ENCODE measurements around the gene VSTM2B. TPM values are rescaled to one million over a fixed set of nuclear protein-coding genes. Genes with fewer than 3 reads are reported as not detected.
"Not testable (repeated sequence)": the region's sequence is repeated elsewhere in the genome, so short reads cannot be mapped to it uniquely, and the experiment has no call there.

VSTM2B gene
- not detected for total RNA-seq

DNA sequence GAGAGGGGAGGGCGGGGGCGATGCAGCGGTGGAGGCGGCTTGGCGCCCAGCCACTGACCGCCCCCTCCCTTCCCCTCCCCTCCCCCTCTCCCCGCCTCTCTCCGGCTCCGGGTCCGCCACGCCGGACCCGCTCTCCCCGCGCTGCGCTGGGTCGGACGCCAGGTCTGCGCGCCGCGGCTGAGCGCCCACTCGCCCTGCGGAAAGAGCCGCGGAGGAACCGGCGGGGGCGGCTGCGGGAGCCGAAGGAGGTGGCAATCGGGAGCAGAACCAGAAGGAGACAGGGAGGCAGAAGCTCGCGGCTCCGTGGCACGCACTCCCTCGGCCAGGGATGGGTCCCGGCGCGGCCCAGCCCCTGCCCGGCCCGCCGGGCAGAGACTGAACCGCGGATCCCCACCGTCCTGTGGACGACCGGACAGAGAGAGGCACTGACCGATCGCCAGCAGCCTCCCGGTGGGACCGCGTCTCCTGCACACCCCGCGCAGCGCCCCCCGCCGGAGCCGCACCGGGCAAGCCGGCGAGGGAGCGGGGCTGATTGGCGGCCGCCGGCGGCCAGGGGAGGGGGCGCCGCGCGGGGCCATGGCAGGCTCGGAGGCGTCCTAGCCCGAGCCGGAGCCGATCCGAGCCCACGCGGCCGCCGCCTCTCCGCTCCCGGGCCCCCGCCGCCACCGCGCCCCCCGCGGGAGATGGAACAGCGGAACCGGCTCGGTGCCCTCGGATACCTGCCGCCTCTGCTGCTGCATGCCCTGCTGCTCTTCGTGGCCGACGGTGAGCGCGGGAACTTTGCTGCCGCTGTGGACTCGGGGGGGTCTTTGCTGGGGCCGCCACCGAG is at the start of gene VSTM2B:
VSTM2B (plus strand) TSS at position 94 of the 829 bp plus-strand sequence; CDS start at position 684, 590 bp downstream.
- H3K27me3 Mint-ChIP-seq: peaks cover 82% of the 10 kb centered on the region
- DNase-seq: peak; percentile 9
- peaks cover 17% of the 10 kb centered on the region for H3K4me1 Mint-ChIP-seq
- H3K27ac Mint-ChIP-seq: no peak within 1 kb of the TSS
- H3K36me3 Mint-ChIP-seq: no peaks in the 10 kb centered on the region
- no peaks in the 10 kb centered on the region for H3K9me3 Mint-ChIP-seq
- H3K4me3 Mint-ChIP-seq: peak within 1 kb of the TSS; percentile 55

- no peak overlapping the region for H3K27ac Mint-ChIP-seq
- no peak overlapping the region for H3K4me3 Mint-ChIP-seq
- H3K36me3 Mint-ChIP-seq: no peaks in the 10 kb centered on the region
- DNase-seq: no peak
- H3K27me3 Mint-ChIP-seq: peaks cover 32% of the 10 kb centered on the region
- peaks cover 9% of the 10 kb centered on the region for H3K9me3 Mint-ChIP-seq
- no peaks in the 10 kb centered on the region for H3K4me1 Mint-ChIP-seq
These were observed 49.3 kb upstream of the VSTM2B start for GRCh38 chr19:29476528-29476927.

DNA sequence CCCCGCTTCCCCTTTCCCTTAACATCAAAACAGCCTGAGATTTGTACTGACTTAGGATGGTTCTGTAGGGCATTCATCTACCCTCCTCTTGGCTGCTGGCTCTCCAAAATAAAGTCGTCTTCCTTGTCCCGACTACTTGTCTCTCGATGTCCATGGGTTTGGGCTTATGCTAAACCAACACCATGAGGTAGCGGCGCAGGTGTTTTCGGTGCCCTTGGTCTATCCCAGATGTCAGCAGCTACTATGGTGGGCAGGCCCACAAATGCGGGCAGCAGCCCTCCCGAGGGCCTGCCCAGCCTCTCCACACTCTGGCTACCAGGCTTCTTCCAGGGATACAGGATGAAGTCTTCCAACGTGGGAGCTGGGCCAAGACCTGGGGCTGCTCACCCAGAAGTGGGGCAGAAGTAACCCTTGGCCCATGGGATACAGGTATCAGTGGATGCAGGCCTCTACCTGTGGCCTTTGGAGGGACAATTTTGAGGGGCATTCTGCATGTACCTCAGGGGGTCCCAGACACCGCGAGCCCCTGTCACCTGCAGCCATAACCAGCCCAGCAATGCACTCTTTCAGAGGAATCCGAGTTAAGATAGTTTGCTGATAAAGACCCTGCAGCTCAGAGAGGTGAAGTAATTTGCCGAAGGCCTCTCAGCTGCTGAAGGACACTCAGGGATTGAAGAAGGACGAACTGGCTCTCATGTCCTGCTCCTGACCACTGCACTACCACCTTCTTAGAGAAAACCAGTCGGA is 47.8 kb upstream of the VSTM2B start:
- Mint-ChIP-seq H3K9me3 (peaks cover 11% of the 10 kb centered on the region), H3K4me1 (no peaks in the 10 kb centered on the region), H3K27me3 (peaks cover 33% of the 10 kb centered on the region), H3K36me3 (no peaks in the 10 kb centered on the region), H3K27ac (no peak overlapping the region), H3K4me3 (no peak overlapping the region)
- DNase-seq: no peak

DNA sequence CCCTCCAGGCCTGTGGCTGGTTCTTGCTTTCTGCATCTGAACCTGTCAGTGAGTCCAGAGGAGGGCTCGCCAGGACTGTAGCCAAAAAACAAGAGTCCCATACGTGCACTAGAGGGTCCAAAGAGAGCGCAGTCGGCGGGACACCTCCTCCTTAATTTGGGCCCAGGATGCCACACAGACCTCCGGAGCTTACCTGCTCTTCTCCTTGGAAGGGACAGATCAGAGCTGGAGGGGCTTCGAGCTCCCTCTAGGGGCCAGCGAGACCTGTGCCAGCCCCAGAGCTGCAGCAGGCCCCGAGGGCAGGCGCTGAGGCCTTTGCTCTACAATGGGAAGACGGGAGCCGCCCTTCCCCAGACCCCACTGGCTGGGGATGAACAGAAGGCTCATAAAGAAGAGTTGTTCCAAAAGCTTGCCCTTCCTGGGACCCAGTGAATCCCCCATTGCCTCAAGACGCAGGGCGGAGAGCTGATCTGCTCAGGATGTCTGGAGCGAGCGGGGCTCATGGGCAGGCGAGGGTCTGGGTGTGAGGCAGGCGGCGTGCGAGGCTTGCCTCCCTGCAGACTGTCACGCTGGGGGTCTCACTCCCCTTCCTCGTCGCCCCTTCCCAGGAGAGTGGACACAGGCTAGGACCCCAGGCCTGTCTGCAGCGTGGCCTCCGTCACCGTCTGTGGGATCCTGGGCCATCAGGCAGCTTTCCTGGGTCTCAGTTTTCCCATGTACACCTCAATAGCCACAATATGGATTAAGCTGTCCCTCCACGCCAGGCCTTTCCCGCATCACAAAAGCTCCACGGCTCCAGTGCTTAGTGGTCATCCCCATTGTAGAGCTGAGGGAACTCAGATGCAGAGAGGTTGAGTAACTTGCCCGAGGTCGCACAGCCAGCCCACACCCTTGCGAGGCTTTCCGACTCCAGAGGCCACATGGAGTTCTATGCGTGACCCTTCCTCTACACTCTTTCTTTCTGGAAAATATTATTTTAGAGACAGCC is 46.9 kb upstream of the VSTM2B start:
- peaks cover 26% of the 10 kb centered on the region for H3K27me3 Mint-ChIP-seq
- no peaks in the 10 kb centered on the region for H3K4me1 Mint-ChIP-seq
- H3K9me3 Mint-ChIP-seq: peaks cover 11% of the 10 kb centered on the region
- peak; percentile 12 for DNase-seq
- H3K27ac Mint-ChIP-seq: no peak overlapping the region
- H3K4me3 Mint-ChIP-seq: no peak overlapping the region
- H3K36me3 Mint-ChIP-seq: no peaks in the 10 kb centered on the region

DNA sequence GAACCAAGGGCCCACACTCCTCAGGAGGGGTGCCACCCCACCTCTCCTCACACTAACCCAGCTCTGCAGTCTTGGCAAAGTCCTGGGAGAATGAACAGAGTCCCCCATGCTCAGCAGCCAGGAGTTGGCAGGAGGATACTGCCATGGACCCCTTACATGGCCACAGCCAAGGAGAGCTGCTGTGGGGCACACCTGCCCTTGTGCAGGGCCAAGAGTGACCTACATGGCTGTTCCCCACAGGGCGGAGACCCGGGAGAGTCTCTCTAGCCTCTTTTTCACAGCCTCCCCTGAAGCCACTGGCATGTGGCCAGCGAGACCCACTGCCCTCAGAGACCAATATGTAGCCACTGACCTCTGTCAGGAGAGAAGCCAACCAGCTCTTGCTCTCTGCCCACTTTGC is 45.9 kb upstream of the VSTM2B start:
- Mint-ChIP-seq H3K9me3 (peaks cover 11% of the 10 kb centered on the region), H3K27me3 (peaks cover 27% of the 10 kb centered on the region), H3K36me3 (no peaks in the 10 kb centered on the region), H3K4me3 (no peak overlapping the region), H3K4me1 (no peaks in the 10 kb centered on the region), H3K27ac (no peak overlapping the region)
- DNase-seq: no peak

- no peak overlapping the region for H3K4me3 Mint-ChIP-seq
- H3K27me3 Mint-ChIP-seq: peaks cover 21% of the 10 kb centered on the region
- peaks cover 11% of the 10 kb centered on the region for H3K9me3 Mint-ChIP-seq
- no peak for DNase-seq
- no peak overlapping the region for H3K27ac Mint-ChIP-seq
- H3K36me3 Mint-ChIP-seq: no peaks in the 10 kb centered on the region
- H3K4me1 Mint-ChIP-seq: no peaks in the 10 kb centered on the region
These were observed 45.3 kb upstream of the VSTM2B start for GRCh38 chr19:29480507-29480906.

DNA sequence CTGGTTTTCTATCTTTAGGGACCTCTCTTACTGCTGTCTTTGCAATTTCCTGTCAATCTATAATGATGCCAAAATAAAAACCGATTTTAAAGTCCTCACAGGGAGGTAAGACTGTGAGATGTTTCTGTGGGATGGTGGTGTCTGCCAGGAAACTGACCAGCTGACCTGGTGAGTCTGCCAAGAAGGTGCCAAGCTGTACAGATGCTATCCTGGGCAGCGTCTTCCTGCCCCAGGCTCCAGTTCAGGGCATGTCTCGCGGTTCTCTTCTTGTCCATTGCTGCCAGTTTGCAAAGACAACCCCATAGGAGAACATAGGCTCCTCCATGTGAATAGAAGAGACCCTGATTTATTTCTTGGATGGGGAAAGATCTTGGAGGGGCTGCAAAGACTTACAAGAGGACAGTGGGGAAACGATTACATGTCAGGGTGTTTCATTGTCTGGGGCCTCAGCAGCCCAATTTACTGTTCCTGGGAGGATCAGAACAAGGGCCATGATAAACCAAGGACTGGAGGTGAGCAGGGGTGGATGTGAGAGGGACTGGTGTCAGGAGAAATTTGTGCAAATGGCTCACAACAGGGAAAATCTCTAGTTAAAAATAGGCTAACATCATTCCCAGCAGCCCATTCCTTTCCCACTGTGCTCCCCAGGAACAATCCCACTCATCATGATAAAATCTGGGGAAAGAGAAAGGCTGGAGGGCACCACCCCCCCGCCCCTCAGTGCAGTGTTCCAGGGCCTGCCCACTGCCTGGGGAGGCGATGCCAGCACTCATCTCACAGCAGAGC is 42.7 kb upstream of the VSTM2B start:
- no peaks in the 10 kb centered on the region for H3K36me3 Mint-ChIP-seq
- DNase-seq: no peak
- H3K4me3 Mint-ChIP-seq: no peak overlapping the region
- H3K27ac Mint-ChIP-seq: no peak overlapping the region
- peaks cover 11% of the 10 kb centered on the region for H3K9me3 Mint-ChIP-seq
- no peaks in the 10 kb centered on the region for H3K4me1 Mint-ChIP-seq
- H3K27me3 Mint-ChIP-seq: peaks cover 31% of the 10 kb centered on the region

GRCh38 chr19:29483641-29483920 is 42.2 kb upstream of the VSTM2B start:
- no peak overlapping the region for H3K4me3 Mint-ChIP-seq
- no peak overlapping the region for H3K27ac Mint-ChIP-seq
- no peaks in the 10 kb centered on the region for H3K4me1 Mint-ChIP-seq
- H3K27me3 Mint-ChIP-seq: peaks cover 31% of the 10 kb centered on the region
- peaks cover 11% of the 10 kb centered on the region for H3K9me3 Mint-ChIP-seq
- no peaks in the 10 kb centered on the region for H3K36me3 Mint-ChIP-seq
- no peak for DNase-seq

- Mint-ChIP-seq H3K9me3 (peaks cover 11% of the 10 kb centered on the region), H3K4me1 (no peaks in the 10 kb centered on the region), H3K27ac (no peak overlapping the region), H3K36me3 (no peaks in the 10 kb centered on the region), H3K27me3 (peaks cover 31% of the 10 kb centered on the region), H3K4me3 (no peak overlapping the region)
- DNase-seq: no peak
These were observed 41.7 kb upstream of the VSTM2B start for GRCh38 chr19:29483944-29484581.

GRCh38 chr19:29484876-29485275 is 40.9 kb upstream of the VSTM2B start:
- Mint-ChIP-seq H3K27ac (no peak overlapping the region), H3K36me3 (no peaks in the 10 kb centered on the region), H3K9me3 (peaks cover 11% of the 10 kb centered on the region), H3K27me3 (peaks cover 33% of the 10 kb centered on the region), H3K4me3 (no peak overlapping the region), H3K4me1 (no peaks in the 10 kb centered on the region)
- no peak for DNase-seq

GRCh38 chr19:29485293-29485692 is 40.5 kb upstream of the VSTM2B start:
- Mint-ChIP-seq H3K4me3 (no peak overlapping the region), H3K27ac (no peak overlapping the region), H3K4me1 (no peaks in the 10 kb centered on the region), H3K36me3 (no peaks in the 10 kb centered on the region), H3K9me3 (peaks cover 11% of the 10 kb centered on the region), H3K27me3 (peaks cover 35% of the 10 kb centered on the region)
- DNase-seq: no peak

DNA sequence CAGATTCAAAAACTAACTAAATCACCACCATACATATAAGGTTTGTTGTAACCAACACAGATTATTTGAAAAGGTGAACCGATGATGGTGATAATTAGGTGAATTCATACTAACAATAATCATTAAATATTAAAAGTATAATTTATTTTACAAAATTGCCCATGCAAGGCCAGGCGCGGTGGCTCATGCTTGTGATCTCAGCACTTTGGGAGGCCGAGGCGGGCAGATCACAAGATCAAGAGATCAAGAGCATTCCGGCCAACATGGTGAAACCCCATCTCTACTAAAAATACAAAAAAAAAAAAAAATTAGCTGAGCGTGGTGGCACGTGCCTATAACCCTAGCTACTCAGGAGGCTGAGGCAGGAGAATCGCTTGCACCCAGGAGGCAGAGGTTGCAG is 38.8 kb upstream of the VSTM2B start:
- peaks cover 47% of the 10 kb centered on the region for H3K27me3 Mint-ChIP-seq
- H3K27ac Mint-ChIP-seq: not testable (repeated sequence)

DNA sequence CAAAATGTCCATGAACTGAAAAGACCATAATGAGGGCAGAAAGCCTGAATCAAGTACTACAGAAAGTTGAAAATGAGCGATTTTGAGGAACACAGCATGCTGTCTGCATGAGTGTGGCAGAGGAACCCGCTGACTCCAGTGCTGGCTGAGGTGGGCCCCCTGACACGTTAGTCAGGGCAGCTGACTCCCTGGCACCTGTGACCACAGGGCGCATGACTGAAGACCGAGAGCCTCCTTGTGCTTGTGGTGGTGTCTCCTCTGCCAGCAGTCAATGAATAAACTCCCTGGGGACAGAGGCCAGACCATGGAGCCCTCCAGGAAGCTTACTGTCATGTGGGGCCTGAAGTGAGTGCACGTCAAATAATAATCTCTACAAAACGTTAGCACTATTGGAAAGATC is 38.4 kb upstream of the VSTM2B start:
- peaks cover 1% of the 10 kb centered on the region for H3K9me3 Mint-ChIP-seq
- H3K36me3 Mint-ChIP-seq: no peaks in the 10 kb centered on the region
- DNase-seq: no peak
- H3K4me1 Mint-ChIP-seq: no peaks in the 10 kb centered on the region
- no peak overlapping the region for H3K27ac Mint-ChIP-seq
- no peak overlapping the region for H3K4me3 Mint-ChIP-seq
- H3K27me3 Mint-ChIP-seq: peaks cover 49% of the 10 kb centered on the region

More for the DNA sequence above, 38.8 kb upstream of the VSTM2B start:
- H3K4me1 Mint-ChIP-seq, H3K4me3 Mint-ChIP-seq, H3K9me3 Mint-ChIP-seq, H3K36me3 Mint-ChIP-seq, DNase-seq: not testable (repeated sequence)

DNA sequence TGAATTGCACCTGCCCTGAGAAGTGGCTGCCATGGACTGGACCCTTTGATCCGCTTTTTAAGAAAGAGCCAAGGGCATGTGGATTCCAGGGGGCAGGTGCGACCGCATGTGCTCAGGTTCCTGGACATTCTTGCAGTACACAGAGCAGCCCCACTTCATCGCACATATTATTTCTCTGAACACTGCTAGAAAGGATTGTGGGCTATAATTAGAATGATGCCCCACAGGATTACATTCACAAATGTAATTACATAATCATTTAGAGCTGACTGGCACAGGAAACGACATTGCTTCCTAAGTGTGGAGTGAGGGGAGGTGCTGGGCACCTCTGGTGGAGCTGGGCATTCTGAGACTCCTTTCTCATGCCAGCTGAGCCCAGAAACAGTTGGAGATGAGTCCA is 37.5 kb upstream of the VSTM2B start:
- Mint-ChIP-seq H3K4me1 (no peaks in the 10 kb centered on the region), H3K9me3 (peaks cover 1% of the 10 kb centered on the region), H3K4me3 (no peak overlapping the region), H3K36me3 (no peaks in the 10 kb centered on the region), H3K27me3 (peaks cover 58% of the 10 kb centered on the region), H3K27ac (no peak overlapping the region)
- no peak for DNase-seq
